DND-41 (cell line): ENCODE data around the gene DUSP12.

Source experiments
- ATAC-seq: fragments of 200-7000 bp; cut with Tn5 transposase; 3 replicates; pipeline ENCODE4 v1.9.1; 2021; ENCODE audit warnings: low read depth; ENCODE audit not compliant: insufficient read depth
- DNase-seq: peaks from one replicate; pipeline ENCODE4 v3.0.0-alpha.2; 2020
- H2AFZ ChIP-seq: 2 replicates; pipeline ENCODE4 v1.6.0; 2012; ENCODE audit warnings: low read depth, low read length
- H3K27ac ChIP-seq: 2 replicates; pipeline ENCODE4 v1.5.1; 2012; ENCODE audit warnings: low read length, inconsistent platforms
- H3K27me3 ChIP-seq: fragments of 200-600 bp; sonication (generic); 2 replicates; pipeline ENCODE4 v1.6.0; 2012; ENCODE audit warnings: low read length, mild to moderate bottlenecking, inconsistent platforms; ENCODE audit not compliant: insufficient read depth, poor library complexity
- H3K36me3 ChIP-seq: 2 replicates; pipeline ENCODE4 v1.5.1; 2012; ENCODE audit warnings: low read length, inconsistent platforms; ENCODE audit not compliant: insufficient read depth
- H3K4me1 ChIP-seq: 2 replicates; pipeline ENCODE4 v1.5.1; 2012; ENCODE audit warnings: mild to moderate bottlenecking, low read length; ENCODE audit not compliant: insufficient read depth
- H3K4me2 ChIP-seq: 2 replicates; pipeline ENCODE4 v1.6.0; 2012; ENCODE audit warnings: mild to moderate bottlenecking, moderate library complexity, low read length, inconsistent platforms; ENCODE audit not compliant: insufficient read depth
- H3K4me3 ChIP-seq, 2 experiments: fragments of 200-600 bp in 1 of 2; shearing (Covaris generic) in 1 of 2; 2 replicates each; pipeline ENCODE4 v1.5.1; 2012 to 2016; ENCODE audit warnings: inconsistent platforms in 2 of 2, low read length in 2 of 2, mild to moderate bottlenecking in 2 of 2, low read depth in 1 of 2, moderate library complexity in 1 of 2
- H3K79me2 ChIP-seq: 2 replicates; pipeline ENCODE4 v1.6.0; 2012; ENCODE audit warnings: low read length, inconsistent platforms; ENCODE audit not compliant: insufficient read depth
- H3K9ac ChIP-seq: 2 replicates; pipeline ENCODE4 v1.6.0; 2012; ENCODE audit warnings: low read depth, mild to moderate bottlenecking, inconsistent platforms, low read length, moderate library complexity
- H3K9me3 ChIP-seq: 2 replicates; pipeline ENCODE4 v1.5.1; 2012; ENCODE audit warnings: low read length, moderate library complexity, mild to moderate bottlenecking, inconsistent platforms; ENCODE audit not compliant: insufficient read depth, severe bottlenecking
- H4K20me1 ChIP-seq: 2 replicates; pipeline ENCODE4 v1.6.0; 2012; ENCODE audit warnings: low read length; ENCODE audit not compliant: insufficient read depth
- EZH2 ChIP-seq: IDR thresholded peaks from 3 replicates; pipeline ENCODE4 v1.6.1; 2012; ENCODE audit warnings: borderline replicate concordance, low read depth, mild to moderate bottlenecking, moderate library complexity, low read length, inconsistent platforms; ENCODE audit not compliant: severe bottlenecking
- TF ChIP-seq, protein P1 (sequence below): IDR thresholded peaks from 2 replicates; pipeline ENCODE4 v1.5.1; 2012; ENCODE audit warnings: borderline replicate concordance, low read length, moderate library complexity, mild to moderate bottlenecking; ENCODE audit not compliant: poor library complexity, severe bottlenecking; ENCODE audit errors: extremely low read depth

The DUSP12 gene

DNA sequence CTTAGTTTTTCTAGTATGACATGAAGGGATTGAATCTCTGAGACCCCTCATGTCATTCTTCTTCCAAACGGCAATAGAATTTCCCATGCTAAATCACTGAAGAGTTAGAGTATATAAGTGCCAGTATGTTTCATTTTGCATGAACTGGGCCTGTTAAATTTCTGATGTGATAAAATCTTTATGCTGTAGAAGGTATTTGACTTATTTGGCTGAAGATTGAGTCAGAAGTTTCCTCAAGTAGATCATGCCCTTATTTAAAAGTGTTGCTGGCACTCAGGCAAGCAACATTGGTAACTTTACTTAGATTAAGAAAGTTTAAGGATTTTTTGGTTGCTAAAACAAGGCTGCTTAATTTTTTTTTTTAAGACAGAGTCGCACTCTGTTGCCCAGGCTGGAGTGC lies 29.8 kb downstream of the DUSP12 start:
- H3K36me3 ChIP-seq: peaks cover 20% of the 10 kb centered on the region
- H3K27me3 ChIP-seq: no peaks in the 10 kb centered on the region
- H3K4me1 ChIP-seq: peaks cover 3% of the 10 kb centered on the region; the same call in 1 of the 2 replicates
- DNase-seq (no peak), ATAC-seq (no peak)
- H3K9me3 ChIP-seq: no peaks in the 10 kb centered on the region
- TF ChIP-seq EZH2: no peak
- TF ChIP-seq, protein P1, sequence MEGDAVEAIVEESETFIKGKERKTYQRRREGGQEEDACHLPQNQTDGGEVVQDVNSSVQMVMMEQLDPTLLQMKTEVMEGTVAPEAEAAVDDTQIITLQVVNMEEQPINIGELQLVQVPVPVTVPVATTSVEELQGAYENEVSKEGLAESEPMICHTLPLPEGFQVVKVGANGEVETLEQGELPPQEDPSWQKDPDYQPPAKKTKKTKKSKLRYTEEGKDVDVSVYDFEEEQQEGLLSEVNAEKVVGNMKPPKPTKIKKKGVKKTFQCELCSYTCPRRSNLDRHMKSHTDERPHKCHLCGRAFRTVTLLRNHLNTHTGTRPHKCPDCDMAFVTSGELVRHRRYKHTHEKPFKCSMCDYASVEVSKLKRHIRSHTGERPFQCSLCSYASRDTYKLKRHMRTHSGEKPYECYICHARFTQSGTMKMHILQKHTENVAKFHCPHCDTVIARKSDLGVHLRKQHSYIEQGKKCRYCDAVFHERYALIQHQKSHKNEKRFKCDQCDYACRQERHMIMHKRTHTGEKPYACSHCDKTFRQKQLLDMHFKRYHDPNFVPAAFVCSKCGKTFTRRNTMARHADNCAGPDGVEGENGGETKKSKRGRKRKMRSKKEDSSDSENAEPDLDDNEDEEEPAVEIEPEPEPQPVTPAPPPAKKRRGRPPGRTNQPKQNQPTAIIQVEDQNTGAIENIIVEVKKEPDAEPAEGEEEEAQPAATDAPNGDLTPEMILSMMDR: no peak
- peaks cover 47% of the 10 kb centered on the region for H3K79me2 ChIP-seq
- no peak overlapping the region for H2AFZ ChIP-seq
- peaks cover 17% of the 10 kb centered on the region for H4K20me1 ChIP-seq
- no peak overlapping the region for H3K27ac ChIP-seq
- H3K4me2 ChIP-seq: no peak overlapping the region
- H3K9ac ChIP-seq: no peak overlapping the region
- no peak overlapping the region for H3K4me3 ChIP-seq

DNA sequence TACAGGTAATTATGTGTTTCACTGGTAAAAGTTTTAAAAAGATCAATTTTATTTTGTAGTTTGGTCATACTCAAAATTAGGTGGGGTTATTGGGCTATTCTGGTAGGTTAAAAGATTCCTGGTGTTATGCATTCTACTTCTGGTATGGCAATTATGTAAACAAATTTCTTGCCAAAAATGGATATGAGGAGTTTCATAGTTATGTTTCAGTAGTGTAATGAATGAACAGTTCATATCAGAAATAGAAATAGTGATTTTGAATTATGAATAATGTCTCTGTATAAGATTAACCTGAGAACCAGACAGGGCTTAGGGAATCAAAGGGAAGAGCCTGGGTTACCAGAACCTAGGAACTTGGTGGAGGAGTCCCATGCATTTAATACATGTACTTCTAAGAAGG lies 32.4 kb downstream of the DUSP12 start:
- Histone ChIP-seq H3K79me2 (peaks cover 21% of the 10 kb centered on the region), H3K4me2 (no peak overlapping the region), H3K4me3 (no peak overlapping the region), H2AFZ (no peak overlapping the region), H3K9ac (no peak overlapping the region), H3K9me3 (no peaks in the 10 kb centered on the region), H4K20me1 (peaks cover 6% of the 10 kb centered on the region; the same call in 1 of the 2 replicates), H3K4me1 (no peaks in the 10 kb centered on the region), H3K36me3 (peaks cover 42% of the 10 kb centered on the region), H3K27ac (no peak overlapping the region), H3K27me3 (no peaks in the 10 kb centered on the region)
- TF ChIP-seq, protein P1: no peak
- TF ChIP-seq EZH2: no peak
- no peak for DNase-seq
- ATAC-seq: no peak

DNA sequence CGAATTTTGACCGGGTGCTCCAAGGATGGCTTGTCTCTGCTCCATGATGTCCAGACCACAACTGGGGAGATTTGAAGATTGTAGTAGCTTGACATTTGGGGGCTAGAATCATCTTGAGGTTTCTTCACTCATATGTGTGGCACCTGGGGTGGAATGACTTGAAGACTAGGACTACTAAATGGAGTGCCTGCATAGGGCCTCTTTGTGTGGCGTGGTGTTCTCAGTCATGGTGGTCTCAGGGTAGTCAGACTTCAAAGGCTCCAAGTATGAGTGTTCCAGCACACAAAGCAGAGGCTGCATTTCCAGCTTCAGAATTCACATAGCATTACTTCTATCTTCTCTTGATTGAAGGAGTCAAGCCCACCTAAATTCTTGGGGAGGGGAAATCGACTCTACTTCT lies 33.3 kb downstream of the DUSP12 start:
- no peaks in the 10 kb centered on the region for H3K27me3 ChIP-seq
- DNase-seq (no peak), ATAC-seq (no peak)
- H3K27ac ChIP-seq: no peak overlapping the region
- peaks cover 4% of the 10 kb centered on the region; the same call in 1 of the 2 replicates for H4K20me1 ChIP-seq
- H3K4me3 ChIP-seq: no peak overlapping the region
- H3K9ac ChIP-seq: no peak overlapping the region
- H3K4me2 ChIP-seq: no peak overlapping the region
- TF ChIP-seq, protein P1: no peak
- no peak overlapping the region for H2AFZ ChIP-seq
- peaks cover 50% of the 10 kb centered on the region for H3K36me3 ChIP-seq
- H3K4me1 ChIP-seq: no peaks in the 10 kb centered on the region
- H3K79me2 ChIP-seq: peaks cover 14% of the 10 kb centered on the region
- no peaks in the 10 kb centered on the region for H3K9me3 ChIP-seq

DNA sequence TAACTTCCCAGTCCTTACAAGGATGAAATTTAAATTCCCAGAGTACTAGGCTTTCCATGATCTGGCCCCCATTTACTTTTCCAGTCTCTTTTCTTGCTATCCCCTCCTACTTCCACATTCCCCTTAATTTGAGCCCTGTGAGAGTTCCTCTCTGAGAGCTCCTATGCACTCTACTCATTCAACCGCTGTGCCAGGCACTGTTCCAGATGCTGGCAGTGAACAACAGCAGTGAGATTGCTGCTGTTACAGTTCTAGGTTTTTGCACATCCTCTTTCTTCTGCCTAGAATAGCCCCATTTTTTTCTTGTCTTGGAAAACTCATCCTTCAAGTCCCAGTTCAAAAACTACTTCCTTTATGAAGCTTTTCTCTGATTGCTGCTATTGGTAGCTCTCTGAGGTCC lies 35.4 kb downstream of the DUSP12 start:
- no peak overlapping the region for H3K4me3 ChIP-seq
- no peaks in the 10 kb centered on the region for H4K20me1 ChIP-seq
- DNase-seq (no peak), ATAC-seq (no peak)
- H3K27me3 ChIP-seq: no peaks in the 10 kb centered on the region
- TF ChIP-seq EZH2: no peak
- TF ChIP-seq, protein P1: no peak
- peaks cover 6% of the 10 kb centered on the region for H3K79me2 ChIP-seq
- peaks cover 49% of the 10 kb centered on the region for H3K36me3 ChIP-seq
- H3K9me3 ChIP-seq: no peaks in the 10 kb centered on the region
- H3K4me1 ChIP-seq: no peaks in the 10 kb centered on the region
- H3K27ac ChIP-seq: no peak overlapping the region
- H3K4me2 ChIP-seq: no peak overlapping the region
- H3K9ac ChIP-seq: no peak overlapping the region
- H2AFZ ChIP-seq: no peak overlapping the region
